Nucleus accumbens (tissue), 56 donors: Measurements from ENCODE around the gene TNFAIP2.

Experiments
- DNase-seq, 56 donors: peaks; one replicate each; lab custom pipeline; 2025; lab: John Stamatoyannopoulos, UW

Gene TNFAIP2

GRCh38 chr14:103177376-103177775 is 54.1 kb downstream of the TNFAIP2 start:
- no peak for DNase-seq

- no peak for DNase-seq
Measured at GRCh38 chr14:103178521-103178920, 55.3 kb downstream of the TNFAIP2 start.

GRCh38 chr14:103179094-103179493 is 55.8 kb downstream of the TNFAIP2 start:
- no peak for DNase-seq

GRCh38 chr14:103180331-103180730 is 57.1 kb downstream of the TNFAIP2 start:
- no peak for DNase-seq

- DNase-seq = no peak
Measured at GRCh38 chr14:103184046-103184445, 60.8 kb downstream of the TNFAIP2 start.

- DNase-seq = no peak
Measured at GRCh38 chr14:103185051-103186029, 62.1 kb downstream of the TNFAIP2 start.

GRCh38 chr14:103186241-103186822 is 63.1 kb downstream of the TNFAIP2 start:
- DNase-seq = no peak
